IPS-18a (cell line): ENCODE measurements around the gene CHRNE.
"Not testable (repeated sequence)": the region's sequence is repeated elsewhere in the genome, so short reads cannot be mapped to it uniquely, and the experiment has no call there.

ENCODE experiments used
- H3K27ac ChIP-seq: one replicate; pipeline ENCODE4 v1.5.1; 2013; ENCODE audit warnings: low read length
- H3K27me3 ChIP-seq: one replicate; pipeline ENCODE4 v1.6.1; 2013; ENCODE audit warnings: mild to moderate bottlenecking, low read length; ENCODE audit not compliant: control insufficient read depth, insufficient read depth
- H3K36me3 ChIP-seq: one replicate; pipeline ENCODE4 v1.6.1; 2013; ENCODE audit warnings: low read depth, low read length; ENCODE audit not compliant: control insufficient read depth
- H3K4me1 ChIP-seq: one replicate; pipeline ENCODE4 v1.6.1; 2013; ENCODE audit warnings: low read depth, low read length; ENCODE audit not compliant: control insufficient read depth
- H3K4me3 ChIP-seq: one replicate; pipeline ENCODE4 v1.5.1; 2013; ENCODE audit warnings: low read length
- H3K9ac ChIP-seq: one replicate; pipeline ENCODE4 v1.6.1; 2013; ENCODE audit warnings: mild to moderate bottlenecking, low read length, moderate library complexity
- H3K9me3 ChIP-seq: one replicate; pipeline ENCODE4 v1.6.1; 2013; ENCODE audit warnings: low read depth, low read length; ENCODE audit not compliant: control insufficient read depth

CHRNE gene

DNA sequence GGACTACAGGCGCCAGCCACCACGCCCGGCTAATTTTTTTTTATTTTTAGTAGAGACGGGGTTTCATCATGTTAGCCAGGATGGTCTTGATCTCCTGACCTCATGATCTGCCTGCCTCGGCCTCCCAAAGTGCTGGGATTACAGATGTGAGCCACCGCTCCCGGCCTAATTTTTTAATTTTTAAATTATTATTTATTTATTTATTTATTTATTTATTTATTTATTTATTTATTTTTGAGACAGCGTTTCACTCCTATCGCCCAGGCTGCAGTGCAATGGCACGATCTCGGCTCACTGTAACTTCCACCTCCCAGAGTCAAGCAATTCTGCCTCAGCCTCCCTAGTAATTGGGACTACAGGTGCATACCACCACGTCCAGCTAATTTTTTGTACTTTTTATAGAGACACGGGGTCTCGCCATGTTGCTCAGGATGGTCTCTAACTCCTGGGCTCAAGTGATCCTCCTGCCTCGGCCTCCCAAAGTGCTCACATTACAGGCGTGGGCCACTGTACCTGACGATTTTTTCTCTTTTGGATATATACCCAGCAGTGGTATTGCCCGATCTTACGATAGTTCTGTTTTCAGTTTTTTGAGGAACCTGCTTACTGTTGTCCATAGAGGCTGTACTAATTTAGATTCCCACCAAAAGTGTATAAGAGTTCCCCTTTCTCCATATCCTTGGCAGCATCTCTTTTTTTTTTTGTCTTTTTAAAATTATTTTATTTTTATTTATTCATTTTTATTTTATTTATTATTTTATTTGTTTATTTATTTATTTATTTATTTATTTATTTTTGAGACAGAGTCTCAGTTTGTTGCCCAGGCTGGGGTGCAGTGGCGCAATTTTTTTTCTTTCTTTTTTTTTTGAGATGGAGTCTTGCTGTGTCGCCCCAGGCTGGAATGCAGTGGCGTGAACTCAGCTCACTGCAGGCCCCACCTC is 33.6 kb downstream of the CHRNE start:
- not testable (repeated sequence) for H3K9ac ChIP-seq, H3K4me1 ChIP-seq, H3K27me3 ChIP-seq, H3K27ac ChIP-seq, H3K4me3 ChIP-seq, H3K9me3 ChIP-seq, H3K36me3 ChIP-seq

DNA sequence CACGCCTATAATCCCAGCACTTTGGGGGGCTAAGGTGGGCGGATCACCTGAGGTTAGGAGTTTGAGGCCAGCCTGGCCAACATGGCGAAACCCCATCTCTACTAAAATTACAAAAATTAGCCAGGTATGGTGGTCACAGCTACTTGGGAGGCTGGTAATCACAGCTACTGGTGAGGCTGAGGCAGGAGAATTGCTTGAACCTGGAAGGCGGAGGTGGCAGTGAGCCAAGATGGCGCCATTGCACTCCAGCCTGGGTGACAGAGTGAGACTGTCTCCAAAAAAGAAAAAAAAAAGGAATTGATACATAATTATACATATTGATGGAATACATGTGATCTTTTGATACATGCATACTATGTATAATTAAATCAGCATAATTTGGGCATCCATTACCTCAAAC is 35.4 kb downstream of the CHRNE start:
- H3K36me3 ChIP-seq, H3K4me1 ChIP-seq, H3K27me3 ChIP-seq, H3K9me3 ChIP-seq, H3K27ac ChIP-seq, H3K4me3 ChIP-seq, H3K9ac ChIP-seq: not testable (repeated sequence)

DNA sequence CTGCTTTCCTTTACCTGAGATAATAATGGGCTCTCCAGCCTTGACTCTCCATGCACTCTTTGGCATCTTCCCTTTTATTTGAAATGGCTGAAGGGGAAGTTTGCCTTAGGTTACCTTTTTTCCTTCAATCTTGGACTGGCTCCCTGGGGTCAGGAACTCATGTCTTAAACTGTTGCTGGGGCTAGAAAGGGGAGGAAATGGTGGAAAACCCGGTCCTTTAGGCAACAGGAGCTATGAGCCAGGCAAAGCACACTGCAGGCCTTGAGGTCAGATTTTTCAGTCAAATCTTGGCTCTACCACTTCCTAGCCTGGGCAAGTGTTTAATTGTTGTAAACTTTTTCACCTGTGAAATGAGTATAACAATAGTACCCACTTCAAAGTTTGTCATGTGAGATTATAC is 39.6 kb downstream of the CHRNE start:
- H3K9ac ChIP-seq = no peak overlapping the region
- H3K27me3 ChIP-seq = no peaks in the 10 kb centered on the region
- H3K27ac ChIP-seq = no peak overlapping the region
- peaks cover 25% of the 10 kb centered on the region for H3K4me1 ChIP-seq
- H3K36me3 ChIP-seq = no peaks in the 10 kb centered on the region
- no peaks in the 10 kb centered on the region for H3K9me3 ChIP-seq
- H3K4me3 ChIP-seq = no peak overlapping the region

DNA sequence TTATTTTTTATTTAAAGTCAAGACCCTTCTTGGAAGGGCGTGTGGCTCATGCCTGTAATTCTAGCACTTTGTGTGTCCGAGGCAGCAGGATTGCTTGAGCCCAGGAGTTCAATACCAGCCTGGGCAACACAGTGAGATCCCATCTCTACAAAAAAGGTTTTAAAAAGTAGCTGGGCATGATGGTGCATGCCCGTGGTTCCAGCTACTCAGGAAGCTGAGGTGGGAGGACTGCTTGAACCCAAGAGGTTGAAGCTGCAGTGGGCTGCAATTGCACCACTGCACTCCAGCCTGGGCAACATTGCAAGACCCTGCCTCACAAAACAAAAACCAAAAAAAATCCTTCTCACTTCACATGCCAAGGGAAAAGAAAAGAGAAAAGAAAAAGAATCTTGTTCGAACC is 40.2 kb downstream of the CHRNE start:
- H3K9me3 ChIP-seq = no peaks in the 10 kb centered on the region
- H3K27ac ChIP-seq = no peak overlapping the region
- peaks cover 29% of the 10 kb centered on the region for H3K4me1 ChIP-seq
- H3K9ac ChIP-seq = no peak overlapping the region
- H3K4me3 ChIP-seq = no peak overlapping the region
- no peaks in the 10 kb centered on the region for H3K27me3 ChIP-seq
- H3K36me3 ChIP-seq = no peaks in the 10 kb centered on the region

DNA sequence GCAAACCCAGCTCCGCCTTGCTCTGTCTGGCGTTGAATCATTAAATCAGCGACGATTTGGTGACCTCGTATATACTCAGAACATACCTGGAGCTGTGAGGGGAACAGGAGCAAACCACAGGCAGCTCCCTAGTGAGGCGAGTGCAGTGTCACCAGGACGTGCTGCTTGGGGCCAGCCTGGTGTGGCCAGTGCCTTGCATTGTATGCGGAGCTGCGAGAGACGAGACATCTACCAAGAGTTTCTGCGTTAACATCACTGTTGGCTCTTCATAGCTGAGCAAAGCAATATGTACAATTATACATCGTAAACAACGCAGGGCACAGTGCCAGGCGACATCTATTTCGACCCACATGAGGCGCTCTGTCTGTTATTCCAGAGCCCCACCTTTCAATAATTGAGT is 41.8 kb downstream of the CHRNE start:
- Histone ChIP-seq H3K4me1 (peaks cover 33% of the 10 kb centered on the region), H3K9ac (no peak overlapping the region), H3K36me3 (no peaks in the 10 kb centered on the region), H3K27me3 (no peaks in the 10 kb centered on the region), H3K9me3 (no peaks in the 10 kb centered on the region), H3K27ac (no peak overlapping the region), H3K4me3 (no peak overlapping the region)

DNA sequence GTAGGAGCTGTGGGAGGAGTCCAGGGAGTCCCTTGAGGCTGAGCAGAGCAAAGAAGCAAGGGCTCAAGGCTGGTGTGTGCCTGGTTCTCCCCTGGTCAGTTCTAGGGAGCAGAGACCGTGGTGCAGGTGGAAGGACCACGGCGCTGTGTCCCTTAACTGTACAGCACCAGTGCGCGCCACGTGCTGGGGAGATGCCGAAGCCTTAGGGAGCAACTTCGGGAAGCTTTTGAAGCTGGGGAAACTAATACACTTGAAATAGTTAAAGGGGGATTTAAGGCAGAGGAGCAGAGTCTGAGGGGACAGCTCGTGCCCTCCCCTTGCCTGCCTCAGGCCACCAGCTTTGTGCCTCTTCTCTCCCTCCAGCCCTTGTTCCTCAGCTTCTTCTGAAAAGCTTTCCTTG is 42.2 kb downstream of the CHRNE start:
- Histone ChIP-seq H3K9me3 (no peaks in the 10 kb centered on the region), H3K36me3 (no peaks in the 10 kb centered on the region), H3K4me3 (peak overlapping the region; percentile 16), H3K27me3 (no peaks in the 10 kb centered on the region), H3K4me1 (peaks cover 33% of the 10 kb centered on the region), H3K27ac (no peak overlapping the region), H3K9ac (no peak overlapping the region)

DNA sequence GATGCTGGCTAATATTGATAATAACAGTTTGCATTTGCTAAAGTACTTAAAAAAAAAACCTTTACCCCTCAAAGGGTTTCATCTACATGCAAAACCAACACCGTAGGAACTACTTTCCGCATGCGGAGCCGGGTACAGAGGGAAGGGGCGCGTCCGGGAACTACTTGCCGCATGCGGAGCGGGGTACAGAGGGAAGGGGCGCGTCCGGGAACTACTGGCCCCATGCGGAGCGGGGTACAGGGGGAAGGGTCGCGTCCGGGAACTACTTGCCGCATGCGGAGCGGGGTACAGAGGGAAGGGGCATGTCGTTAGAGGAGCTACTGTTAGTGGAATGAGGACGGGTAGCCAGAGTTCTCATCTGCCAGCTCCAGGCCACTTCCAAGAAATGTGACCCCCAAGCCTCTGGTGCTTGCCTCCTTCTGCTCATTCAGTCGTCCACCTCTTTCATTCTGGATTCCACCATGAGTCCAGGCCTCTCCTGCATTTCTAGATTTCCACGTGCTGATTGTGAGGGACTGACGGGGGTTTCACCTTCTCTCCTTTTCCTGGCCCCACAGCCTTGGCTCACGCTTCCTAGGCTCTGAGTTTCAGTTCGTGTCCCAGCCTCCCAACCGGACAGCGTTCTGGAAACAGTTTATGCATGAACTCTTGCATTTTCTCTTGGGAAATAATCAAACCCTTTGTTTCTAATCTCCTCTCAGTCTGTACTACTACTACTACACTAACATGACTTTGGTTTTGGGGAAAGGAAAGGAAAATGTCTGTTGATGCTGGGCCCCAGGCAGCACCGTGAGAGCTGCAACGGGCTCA is 42.9 kb downstream of the CHRNE start:
- Histone ChIP-seq H3K36me3 (no peaks in the 10 kb centered on the region), H3K9me3 (no peaks in the 10 kb centered on the region), H3K4me3 (peak overlapping the region; percentile 16), H3K27ac (no peak overlapping the region), H3K4me1 (peaks cover 33% of the 10 kb centered on the region), H3K27me3 (no peaks in the 10 kb centered on the region), H3K9ac (no peak overlapping the region)

DNA sequence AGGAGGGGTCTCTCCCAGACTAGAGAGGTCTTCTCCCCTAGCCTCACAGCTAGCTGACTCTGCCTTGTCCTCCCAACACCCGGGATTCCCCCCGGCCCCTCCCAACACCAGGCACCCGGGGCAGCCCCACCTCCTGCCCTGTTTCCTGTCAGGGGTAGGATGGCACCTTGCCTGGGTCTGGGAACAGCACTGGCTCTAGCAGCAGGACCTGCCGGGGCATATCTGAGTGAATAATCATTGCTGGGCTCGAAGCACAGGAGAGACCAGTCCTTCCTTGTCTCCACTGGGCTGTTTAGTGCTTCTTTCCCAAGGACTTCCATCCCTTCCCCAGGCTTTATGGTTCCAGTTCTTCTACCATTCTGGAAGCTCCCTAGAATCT is 44.0 kb downstream of the CHRNE start:
- Histone ChIP-seq H3K4me3 (no peak overlapping the region), H3K27ac (no peak overlapping the region), H3K27me3 (no peaks in the 10 kb centered on the region), H3K4me1 (peaks cover 38% of the 10 kb centered on the region), H3K9ac (peak overlapping the region; percentile 20), H3K9me3 (no peaks in the 10 kb centered on the region), H3K36me3 (no peaks in the 10 kb centered on the region)

DNA sequence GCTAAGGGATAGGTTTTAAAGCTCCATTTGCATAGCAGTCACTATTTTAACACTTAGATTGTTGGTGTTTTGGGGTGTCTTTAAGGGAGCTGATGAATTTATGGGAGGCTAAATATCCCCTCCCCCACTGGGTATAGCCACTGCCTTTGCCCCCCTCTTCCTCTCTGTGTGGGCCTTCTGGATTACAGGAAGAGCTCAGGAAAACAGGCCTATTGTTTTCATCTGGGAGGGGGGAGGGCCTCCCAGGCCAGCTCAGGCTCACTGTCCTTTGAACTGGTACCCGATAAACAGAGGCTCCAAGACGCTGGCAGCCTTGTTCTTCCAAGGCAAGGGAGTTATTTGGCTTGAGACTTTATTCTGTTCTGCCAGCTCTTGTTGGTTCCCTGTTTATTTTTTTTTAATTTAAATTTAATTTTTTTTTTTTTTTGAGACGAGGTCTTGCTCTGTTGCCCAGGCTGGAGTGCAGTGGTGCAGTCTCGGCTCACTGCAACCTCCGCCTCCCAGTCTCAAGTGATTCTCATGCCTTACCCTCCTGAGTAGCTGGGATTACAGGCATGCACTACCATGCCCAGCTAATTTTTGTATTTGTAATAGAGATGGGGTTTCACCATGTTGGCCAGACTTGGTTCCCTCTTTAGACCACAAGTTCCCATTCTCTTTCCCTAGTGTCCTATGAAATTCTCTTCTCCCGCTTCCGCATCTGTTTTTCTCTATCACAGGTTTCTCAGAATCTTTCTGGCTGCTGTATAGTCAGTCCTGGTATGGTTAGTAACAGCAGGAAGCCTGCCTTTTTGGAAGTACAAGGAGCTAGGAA is 44.6 kb downstream of the CHRNE start:
- Histone ChIP-seq H3K27me3 (no peaks in the 10 kb centered on the region), H3K9me3 (no peaks in the 10 kb centered on the region), H3K36me3 (no peaks in the 10 kb centered on the region), H3K9ac (peak overlapping the region; percentile 45), H3K27ac (peak overlapping the region; percentile 86), H3K4me3 (peak overlapping the region; percentile 44), H3K4me1 (peaks cover 44% of the 10 kb centered on the region)

DNA sequence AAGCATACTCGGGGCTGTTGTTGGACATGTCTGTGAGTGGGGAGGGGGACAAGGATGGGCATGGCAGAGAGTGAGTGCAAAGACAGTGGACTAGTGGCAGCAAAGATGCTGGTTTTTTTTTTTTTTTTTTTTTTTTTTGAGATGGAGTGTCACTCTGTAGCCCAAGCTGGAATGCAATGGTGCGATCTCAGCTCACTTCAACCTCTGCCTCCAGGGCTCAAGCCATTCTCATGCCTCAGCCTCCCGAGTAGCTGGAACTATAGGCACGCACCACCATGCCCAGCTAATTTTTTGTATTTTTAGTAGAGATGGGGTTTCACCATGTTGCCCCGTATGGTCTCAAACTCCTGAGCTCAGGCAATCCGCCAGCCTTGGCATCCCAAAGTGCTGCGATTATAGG is 45.6 kb downstream of the CHRNE start:
- not testable (repeated sequence) for H3K27me3 ChIP-seq, H3K9me3 ChIP-seq, H3K36me3 ChIP-seq
- Histone ChIP-seq H3K4me3 (peak overlapping the region; percentile 44), H3K4me1 (peaks cover 44% of the 10 kb centered on the region), H3K27ac (peak overlapping the region; percentile 86), H3K9ac (peak overlapping the region; percentile 45)

DNA sequence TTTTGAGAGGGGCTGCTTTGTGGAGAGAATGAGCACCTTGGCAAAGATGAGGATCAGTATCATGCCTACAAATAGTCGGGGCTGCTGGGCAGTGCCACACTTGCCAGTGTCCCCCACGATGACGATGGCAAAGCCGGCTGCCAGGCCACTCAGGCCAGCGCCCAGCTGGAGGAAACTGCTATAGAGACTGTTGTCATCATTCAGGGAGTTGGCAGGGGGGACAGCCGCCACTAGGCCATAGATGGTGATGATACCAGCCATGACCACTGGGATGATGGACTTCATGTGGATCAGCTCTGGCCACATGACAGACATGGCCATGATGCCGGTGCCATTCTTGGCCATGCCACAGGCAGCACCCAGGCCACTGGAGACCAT is 46.0 kb downstream of the CHRNE start:
- Histone ChIP-seq H3K4me3 (no peak overlapping the region), H3K27ac (no peak overlapping the region), H3K9me3 (no peaks in the 10 kb centered on the region), H3K4me1 (peaks cover 44% of the 10 kb centered on the region), H3K27me3 (no peaks in the 10 kb centered on the region), H3K36me3 (no peaks in the 10 kb centered on the region), H3K9ac (no peak overlapping the region)
